Stimulated activated CD8-positive, alpha-beta memory T cell treated with anti-CD3 and anti-CD28 coated beads, Interleukin-15, amount 100 ng/mL, for 1 hour (primary cell): ENCODE results near the gene F2RL3.
"Not testable (repeated sequence)": the region's sequence is repeated elsewhere in the genome, so short reads cannot be mapped to it uniquely, and the experiment has no call there.

Source experiments
- DNase-seq: peaks from one replicate; pipeline ENCODE4 v3.0.0-alpha.2; 2020; ENCODE audit warnings: low read depth

Gene F2RL3

DNA sequence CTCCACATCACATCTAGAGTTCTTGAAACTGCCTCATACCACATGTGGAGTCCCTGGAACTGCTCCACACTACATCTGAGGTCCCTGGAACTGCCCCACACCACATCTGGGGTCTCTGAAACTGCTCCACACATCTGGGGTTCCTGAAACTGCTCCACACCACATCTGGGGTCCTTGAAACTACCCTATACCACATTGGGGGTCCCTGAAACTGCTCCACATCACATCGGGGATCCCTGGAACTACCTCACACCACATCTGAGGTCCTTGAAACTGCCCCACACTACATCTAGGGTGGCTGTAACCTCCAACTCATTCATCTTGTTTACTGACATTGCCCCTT, 33.8 kb downstream of the F2RL3 start:
- no peak for DNase-seq

DNA sequence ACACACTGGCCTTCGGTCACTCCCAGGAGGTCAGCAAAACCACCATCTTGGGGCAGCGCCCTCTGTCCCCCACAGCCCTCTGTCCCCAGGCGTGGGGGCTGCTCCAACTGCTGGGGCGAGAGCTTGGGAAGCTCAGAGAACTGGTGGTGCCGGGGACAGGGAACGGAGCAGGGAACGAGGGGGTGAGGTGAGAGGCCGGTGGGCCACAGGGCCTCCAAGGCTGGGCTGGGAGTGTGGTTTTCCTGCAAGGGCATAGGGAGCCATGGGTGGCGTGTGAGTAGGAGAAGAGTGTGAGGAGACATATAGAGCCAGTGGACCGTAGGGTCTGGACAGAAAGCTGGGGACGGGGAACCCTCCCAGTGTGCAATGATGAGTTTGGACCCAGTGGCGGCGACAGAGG, 34.1 kb downstream of the F2RL3 start:
- DNase-seq = no peak

DNA sequence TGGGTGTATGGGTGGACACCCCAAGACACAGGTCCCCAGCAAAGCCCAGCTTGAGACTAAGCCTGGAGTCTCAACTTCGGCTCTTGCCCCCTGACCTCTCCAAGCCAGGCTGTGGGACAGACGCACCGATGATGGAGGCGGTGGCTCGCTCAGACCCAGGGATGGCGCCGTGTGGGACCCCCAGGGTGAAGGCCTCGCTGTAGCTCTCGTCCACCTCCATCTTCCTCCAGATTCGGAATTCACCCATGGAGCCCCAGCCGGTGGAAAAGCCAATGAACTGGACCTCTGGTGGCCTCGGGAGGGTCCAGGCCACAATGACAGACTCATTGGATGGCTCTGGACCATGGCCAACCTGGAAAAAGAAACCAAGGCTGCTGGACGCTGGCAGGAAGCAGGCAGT, 39.1 kb downstream of the F2RL3 start:
- DNase-seq = no peak

DNA sequence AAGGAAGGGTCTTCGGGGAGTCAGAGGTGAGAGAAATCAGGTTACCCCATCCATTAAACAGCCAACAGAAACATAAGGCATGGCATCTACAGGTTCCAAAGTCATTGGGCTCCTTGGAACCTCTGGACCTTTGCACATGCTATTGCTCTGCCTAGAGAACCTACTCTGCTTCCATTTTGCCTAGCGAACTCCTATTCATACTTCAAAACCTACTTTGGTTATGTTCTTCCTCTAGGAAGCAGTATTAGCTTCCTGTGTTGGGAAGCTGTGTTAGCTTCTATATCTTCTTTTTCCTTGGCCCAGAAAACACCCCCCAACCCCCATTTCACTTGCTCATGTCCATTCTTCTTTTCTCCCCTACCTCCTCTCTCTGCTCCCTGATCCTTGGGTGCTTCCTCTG, 39.6 kb downstream of the F2RL3 start:
- DNase-seq = no peak

DNA sequence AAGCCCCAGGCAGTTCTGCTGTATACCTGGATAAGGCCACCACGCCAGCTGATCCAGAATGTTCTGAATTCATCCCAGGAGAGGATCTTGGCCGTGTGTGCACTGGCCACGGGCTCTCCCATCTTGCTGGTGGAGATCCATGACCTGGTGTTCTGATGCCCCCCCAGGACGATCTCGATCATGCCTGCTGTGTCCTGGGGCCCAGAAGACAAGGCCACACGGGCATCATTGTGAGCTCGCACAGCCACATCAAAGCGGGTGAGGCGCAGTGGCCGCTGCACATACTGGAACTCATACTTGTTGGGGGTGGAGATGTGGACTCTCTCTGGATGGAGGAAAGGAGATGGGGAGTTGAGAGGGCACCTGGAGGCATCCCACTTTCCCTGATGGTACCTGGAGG, 40.1 kb downstream of the F2RL3 start:
- DNase-seq = no peak

DNA sequence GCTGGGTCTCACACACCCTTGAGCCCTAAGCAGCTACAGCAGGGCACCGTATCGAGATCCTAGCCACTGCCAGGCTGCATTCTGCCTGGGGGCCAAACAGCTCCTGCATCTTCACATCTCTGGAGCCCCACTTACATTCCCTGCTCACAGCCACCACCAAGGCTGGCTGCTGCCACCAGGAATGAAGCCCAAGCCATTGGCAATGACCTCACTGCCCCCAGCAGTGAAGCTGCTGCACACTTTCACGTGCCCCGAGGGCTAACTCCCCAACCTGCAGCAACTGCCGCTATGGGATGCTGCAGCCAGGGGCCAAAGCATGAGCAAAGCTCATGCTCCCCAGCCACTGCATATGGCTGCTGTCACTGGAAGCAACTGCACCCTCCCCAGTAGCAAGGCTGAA, 42.0 kb downstream of the F2RL3 start:
- no peak for DNase-seq

DNA sequence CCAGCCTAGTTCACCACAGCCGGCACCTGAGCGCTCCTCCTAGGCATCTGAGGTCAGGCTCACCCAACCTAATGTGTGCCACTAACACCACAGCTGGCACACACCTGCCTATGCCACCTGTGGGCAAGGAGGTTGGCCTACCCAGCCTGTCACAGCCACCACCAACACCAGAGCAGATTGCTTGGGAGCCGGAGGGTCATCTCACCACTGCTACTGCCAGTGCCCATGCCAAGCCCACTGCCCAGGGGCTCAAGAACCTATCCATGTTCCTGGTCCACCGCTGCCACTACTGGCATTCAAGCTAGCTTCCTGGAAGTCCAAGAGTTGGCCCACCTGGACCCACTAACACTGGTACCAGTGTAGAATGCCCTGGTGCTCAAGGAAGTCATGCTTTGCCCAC, 42.5 kb downstream of the F2RL3 start:
- no peak for DNase-seq

DNA sequence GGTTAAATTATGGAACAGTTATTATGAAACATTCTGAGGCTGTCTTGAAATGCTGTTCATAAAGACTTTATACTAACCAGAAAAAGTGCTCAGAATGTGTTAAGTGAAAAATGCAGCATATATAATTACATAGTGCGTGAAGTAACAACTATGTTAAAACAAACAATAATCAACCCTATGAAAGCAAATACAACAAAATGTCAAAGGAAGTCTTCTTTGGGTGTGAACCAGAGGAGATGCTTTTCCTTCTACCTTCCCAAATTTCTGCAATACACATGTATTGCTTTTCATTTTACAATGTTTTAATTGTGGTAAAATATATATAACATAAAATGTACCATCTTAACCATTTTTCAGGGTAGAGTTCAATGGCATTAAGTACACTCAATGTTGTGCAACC, 45.7 kb downstream of the F2RL3 start:
- no peak for DNase-seq

DNA sequence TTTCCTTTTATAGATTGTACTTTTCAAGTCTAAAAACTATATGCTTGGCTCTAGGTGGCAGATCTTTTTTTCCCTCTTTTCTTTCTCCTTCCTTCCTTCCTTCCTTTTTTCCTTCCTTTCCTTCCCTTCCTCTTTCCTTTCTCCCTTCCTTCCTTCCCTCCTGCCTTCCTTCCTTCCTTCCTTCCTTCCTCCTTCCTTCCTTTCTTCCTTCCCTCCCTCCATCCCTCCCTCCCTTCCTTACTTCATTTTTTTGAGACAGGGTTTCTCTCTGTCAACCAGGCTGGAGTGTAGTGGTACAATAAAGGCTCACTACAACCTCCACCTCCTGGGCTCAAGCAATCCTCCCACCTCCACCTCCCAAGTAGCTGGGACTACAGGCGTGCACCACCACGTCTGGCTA, 48.1 kb downstream of the F2RL3 start:
- DNase-seq = no peak

DNA sequence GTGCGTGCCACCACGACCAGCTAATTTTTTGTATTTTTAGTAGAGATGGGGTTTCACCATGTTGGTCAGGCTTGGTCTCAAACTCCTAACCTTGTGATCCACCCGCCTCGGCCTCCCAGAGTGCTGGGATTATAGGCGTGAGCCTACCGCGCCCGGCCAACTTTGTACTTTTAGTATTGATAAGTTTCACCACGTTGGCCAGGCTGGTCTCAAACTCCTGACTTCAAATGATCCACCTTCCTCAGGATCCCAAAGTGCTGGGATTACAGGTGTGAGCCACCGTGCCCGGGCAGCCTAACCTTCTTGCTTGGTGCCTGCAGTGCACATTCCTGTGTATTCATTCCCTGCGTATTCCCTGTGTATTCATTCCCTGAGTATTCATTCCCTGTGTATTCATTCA, 49.0 kb downstream of the F2RL3 start:
- DNase-seq = not testable (repeated sequence)

DNA sequence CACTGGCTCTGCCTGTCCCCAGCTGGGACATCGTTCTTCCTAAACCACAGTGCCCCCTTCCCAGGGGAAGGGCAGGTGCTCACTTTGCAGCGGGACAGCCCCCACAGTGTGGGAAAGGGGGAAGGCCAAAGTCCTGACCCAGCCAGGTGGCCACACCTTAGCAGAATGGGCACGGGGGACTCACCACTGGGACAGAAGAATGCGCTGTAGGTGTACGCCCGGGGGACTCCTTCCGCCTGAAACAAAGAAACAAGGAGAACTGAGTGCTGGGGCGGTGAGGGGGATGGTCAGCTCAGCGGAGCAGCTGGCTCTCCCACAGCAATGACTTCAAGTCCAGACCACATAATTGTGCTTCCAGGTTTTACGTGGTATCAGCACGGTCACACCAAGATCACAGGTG, 49.4 kb downstream of the F2RL3 start:
- no peak for DNase-seq

DNA sequence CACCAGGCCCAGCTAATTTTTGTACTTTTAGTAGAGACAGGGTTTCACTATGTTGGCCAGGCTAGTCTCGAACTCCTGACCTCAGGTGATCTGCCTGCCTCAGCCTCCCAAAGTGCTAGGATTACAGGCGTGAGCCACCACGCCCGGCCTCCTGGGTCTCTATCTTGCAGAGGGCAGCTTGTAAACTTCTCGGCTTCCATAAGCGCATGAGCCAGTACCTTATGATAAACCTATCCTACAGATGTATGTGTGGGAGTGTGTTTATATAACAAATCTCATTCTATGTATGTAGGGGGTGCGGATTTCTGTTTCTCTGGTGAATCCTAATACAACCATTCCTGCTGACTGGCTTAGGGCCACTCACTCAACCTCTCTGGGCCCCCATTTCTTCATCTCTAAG, 51.3 kb downstream of the F2RL3 start:
- not testable (repeated sequence) for DNase-seq

DNA sequence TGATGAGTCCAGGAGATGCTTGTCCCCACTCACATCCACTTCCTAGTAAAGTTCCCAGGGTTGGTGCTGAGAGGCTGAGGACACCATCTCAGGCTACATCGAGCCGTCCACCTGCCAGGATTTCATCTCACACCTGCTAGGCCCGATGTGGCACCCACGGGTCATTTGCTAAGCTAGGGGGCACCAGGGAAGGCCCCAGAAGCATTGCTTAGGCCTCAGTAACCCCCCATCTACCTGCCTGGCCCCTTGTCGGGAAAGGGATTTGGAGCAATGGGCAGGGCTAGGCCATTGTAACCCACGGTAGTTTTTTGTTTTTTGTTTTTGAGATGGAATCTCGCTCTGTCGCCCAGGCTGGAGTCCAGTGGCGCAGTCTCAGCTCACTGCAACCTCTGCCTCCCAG, 51.8 kb downstream of the F2RL3 start:
- DNase-seq = no peak
